ENCODE results near the gene AKR7A3. TPM values are rescaled to one million over a fixed set of nuclear protein-coding genes. Genes with fewer than 3 reads are reported as not detected.
A peak's percentile ranks its signal among the peaks of the same experiment; 100 is the strongest.

AKR7A3 gene
- 0.96 TPM for total RNA-seq (ENCODE audit: insufficient read depth, low replicate concordance)

- DNase-seq (ENCODE audit: low spot score) = peak; percentile 18
Measured at GRCh38 chr1:19288324-19289241, at the start of gene AKR7A3. AKR7A3 (minus strand) TSS chr1:19288770; CDS start chr1:19288709, 61 bp downstream.

- DNase-seq (ENCODE audit: low spot score) = peak; percentile 52
Measured at GRCh38 chr1:19338323-19338762, 49.8 kb upstream of the AKR7A3 start.

GRCh38 chr1:19337289-19337688 is 48.7 kb upstream of the AKR7A3 start:
- DNase-seq (ENCODE audit: low spot score) = no peak

GRCh38 chr1:19336543-19336942 is 48.0 kb upstream of the AKR7A3 start:
- no peak for DNase-seq (ENCODE audit: low spot score)

- DNase-seq (ENCODE audit: low spot score) = no peak
Measured at GRCh38 chr1:19333587-19334354, 45.2 kb upstream of the AKR7A3 start.

GRCh38 chr1:19332832-19333231 is 44.3 kb upstream of the AKR7A3 start:
- DNase-seq (ENCODE audit: low spot score) = no peak

GRCh38 chr1:19331262-19331878 is 42.8 kb upstream of the AKR7A3 start:
- no peak for DNase-seq (ENCODE audit: low spot score)

- no peak for DNase-seq (ENCODE audit: low spot score)
Measured at GRCh38 chr1:19330449-19331135, 42.0 kb upstream of the AKR7A3 start.

- DNase-seq (ENCODE audit: low spot score) = no peak
Measured at GRCh38 chr1:19329611-19330010, 41.0 kb upstream of the AKR7A3 start.

- DNase-seq (ENCODE audit: low spot score) = no peak
Measured at GRCh38 chr1:19329188-19329587, 40.6 kb upstream of the AKR7A3 start.

GRCh38 chr1:19328486-19328885 is 39.9 kb upstream of the AKR7A3 start:
- DNase-seq (ENCODE audit: low spot score) = no peak

GRCh38 chr1:19327736-19328135 is 39.2 kb upstream of the AKR7A3 start:
- DNase-seq (ENCODE audit: low spot score) = no peak

- no peak for DNase-seq (ENCODE audit: low spot score)
Measured at GRCh38 chr1:19327301-19327700, 38.7 kb upstream of the AKR7A3 start.

GRCh38 chr1:19326748-19327065 is 38.1 kb upstream of the AKR7A3 start:
- DNase-seq (ENCODE audit: low spot score) = no peak

- no peak for DNase-seq (ENCODE audit: low spot score)
Measured at GRCh38 chr1:19325958-19326747, 37.6 kb upstream of the AKR7A3 start.

- DNase-seq (ENCODE audit: low spot score) = no peak
Measured at GRCh38 chr1:19325368-19325957, 36.9 kb upstream of the AKR7A3 start.

GRCh38 chr1:19324665-19324990 is 36.1 kb upstream of the AKR7A3 start:
- no peak for DNase-seq (ENCODE audit: low spot score)

- DNase-seq (ENCODE audit: low spot score) = no peak
Measured at GRCh38 chr1:19323987-19324664, 35.6 kb upstream of the AKR7A3 start.

GRCh38 chr1:19322481-19322880 is 33.9 kb upstream of the AKR7A3 start:
- no peak for DNase-seq (ENCODE audit: low spot score)

- no peak for DNase-seq (ENCODE audit: low spot score)
Measured at GRCh38 chr1:19321071-19321470, 32.5 kb upstream of the AKR7A3 start.
